GM08714 (cell line): ENCODE measurements around the gene IL17C.

Experiments used
- H3K4me3 ChIP-seq: fragments of 200-500 bp; sonication (Bioruptor generic); 2 replicates; pipeline ENCODE4 v1.5.1; 2014; ENCODE audit warnings: mild to moderate bottlenecking, low read length, inconsistent platforms
- ZNF274 ChIP-seq: IDR thresholded peaks from 2 replicates; pipeline ENCODE4 v1.6.1; 2012; ENCODE audit warnings: mild to moderate bottlenecking, low read depth, low read length

The IL17C gene

GRCh38 chr16:88680554-88681083, 42.2 kb downstream of the IL17C start:
- no peak overlapping the region for H3K4me3 ChIP-seq
- TF ChIP-seq ZNF274 = no peak

GRCh38 chr16:88681084-88681680, 42.8 kb downstream of the IL17C start:
- H3K4me3 ChIP-seq = peak overlapping the region; percentile 2; the same call in 1 of the 2 replicates

GRCh38 chr16:88681709-88682451, 43.5 kb downstream of the IL17C start:
- TF ChIP-seq ZNF274 = no peak
- peak overlapping the region; percentile 2; the same call in 1 of the 2 replicates for H3K4me3 ChIP-seq

More at GRCh38 chr16:88681084-88681680, 42.8 kb downstream of the IL17C start:
- no peak for TF ChIP-seq ZNF274

- H3K4me3 ChIP-seq = no peak overlapping the region
Measured at GRCh38 chr16:88684569-88685155, 46.3 kb downstream of the IL17C start.

GRCh38 chr16:88685156-88686061, 47.0 kb downstream of the IL17C start:
- H3K4me3 ChIP-seq = peak overlapping the region; percentile 72
- TF ChIP-seq ZNF274 = no peak

More at GRCh38 chr16:88684569-88685155, 46.3 kb downstream of the IL17C start:
- no peak for TF ChIP-seq ZNF274

GRCh38 chr16:88686062-88686438, 47.7 kb downstream of the IL17C start:
- peak overlapping the region; percentile 72 for H3K4me3 ChIP-seq
- no peak for TF ChIP-seq ZNF274

- H3K4me3 ChIP-seq = peak within 1 kb of the TSS; percentile 72
- TF ChIP-seq ZNF274 = no peak
Measured at GRCh38 chr16:88686439-88687253, 48.3 kb downstream of the IL17C start, which contains the start of gene SNAI3. Gene SNAI3 (minus strand): TSS chr16:88686507. CDS start chr16:88686406, 101 bp downstream.

GRCh38 chr16:88687254-88687576, 48.8 kb downstream of the IL17C start:
- no peak overlapping the region for H3K4me3 ChIP-seq
- no peak for TF ChIP-seq ZNF274

- no peak for TF ChIP-seq ZNF274
- H3K4me3 ChIP-seq = no peak overlapping the region
Measured at GRCh38 chr16:88687676-88688012, 49.3 kb downstream of the IL17C start.

- no peak overlapping the region for H3K4me3 ChIP-seq
- no peak for TF ChIP-seq ZNF274
Measured at GRCh38 chr16:88688013-88688778, 49.8 kb downstream of the IL17C start.
